Activated naive CD8-positive, alpha-beta T cell (primary cell): Measurements from ENCODE around the gene FANCD2.

ENCODE experiments used
- H3K27ac Mint-ChIP-seq: one replicate; pipeline ENCODE4 v1.8.0; 2021; ENCODE audit warnings: mixed read lengths
- H3K27me3 Mint-ChIP-seq: one replicate; pipeline ENCODE4 v1.8.0; 2021; ENCODE audit warnings: mixed read lengths
- H3K36me3 Mint-ChIP-seq: one replicate; pipeline ENCODE4 v1.8.0; 2021; ENCODE audit warnings: mixed read lengths
- H3K4me1 Mint-ChIP-seq: one replicate; pipeline ENCODE4 v1.8.0; 2021; ENCODE audit warnings: low read depth, mixed read lengths
- H3K4me3 Mint-ChIP-seq: one replicate; pipeline ENCODE4 v1.8.0; 2021; ENCODE audit warnings: mild to moderate bottlenecking, mixed read lengths
- H3K9me3 Mint-ChIP-seq: one replicate; pipeline ENCODE4 v1.8.0; 2021; ENCODE audit warnings: low read depth, mixed read lengths

The FANCD2 gene

GRCh38 chr3:10026084-10026890, at the start of gene FANCD2:
TSS of gene FANCD2 (plus strand) at chr3:10026437. CDS start at chr3:10028658, 2,221 bp downstream.
- H3K4me1 Mint-ChIP-seq: peaks cover 21% of the 10 kb centered on the region
- no peaks in the 10 kb centered on the region for H3K27me3 Mint-ChIP-seq
- no peaks in the 10 kb centered on the region for H3K9me3 Mint-ChIP-seq
- H3K36me3 Mint-ChIP-seq: peaks cover 6% of the 10 kb centered on the region
- peak within 1 kb of the TSS; percentile 97 for H3K4me3 Mint-ChIP-seq
- H3K27ac Mint-ChIP-seq: peak within 1 kb of the TSS; percentile 99

- H3K27ac Mint-ChIP-seq: no peak overlapping the region
- peaks cover 10% of the 10 kb centered on the region for H3K36me3 Mint-ChIP-seq
- H3K4me1 Mint-ChIP-seq: peaks cover 8% of the 10 kb centered on the region
- no peaks in the 10 kb centered on the region for H3K9me3 Mint-ChIP-seq
- H3K4me3 Mint-ChIP-seq: no peak overlapping the region
- no peaks in the 10 kb centered on the region for H3K27me3 Mint-ChIP-seq
Measured at GRCh38 chr3:9976721-9977709, 49.2 kb upstream of the FANCD2 start.

- Mint-ChIP-seq H3K36me3 (peaks cover 10% of the 10 kb centered on the region), H3K4me3 (no peak overlapping the region), H3K4me1 (peaks cover 14% of the 10 kb centered on the region), H3K27me3 (no peaks in the 10 kb centered on the region), H3K9me3 (no peaks in the 10 kb centered on the region), H3K27ac (no peak overlapping the region)
Measured at GRCh38 chr3:9978710-9979305, 47.4 kb upstream of the FANCD2 start.

- Mint-ChIP-seq H3K9me3 (no peaks in the 10 kb centered on the region), H3K27me3 (no peaks in the 10 kb centered on the region), H3K36me3 (peaks cover 5% of the 10 kb centered on the region), H3K4me3 (no peak overlapping the region), H3K27ac (no peak overlapping the region), H3K4me1 (peaks cover 17% of the 10 kb centered on the region)
Measured at GRCh38 chr3:9980251-9980650, 46.0 kb upstream of the FANCD2 start.

GRCh38 chr3:9986230-9986725, 40.0 kb upstream of the FANCD2 start:
- Mint-ChIP-seq H3K36me3 (peaks cover 4% of the 10 kb centered on the region), H3K9me3 (no peaks in the 10 kb centered on the region), H3K27me3 (no peaks in the 10 kb centered on the region), H3K4me3 (peak overlapping the region; percentile 96), H3K27ac (peak overlapping the region; percentile 98), H3K4me1 (peaks cover 27% of the 10 kb centered on the region)

- Mint-ChIP-seq H3K9me3 (no peaks in the 10 kb centered on the region), H3K27ac (no peak overlapping the region), H3K4me3 (no peak overlapping the region), H3K36me3 (peaks cover 5% of the 10 kb centered on the region), H3K27me3 (no peaks in the 10 kb centered on the region), H3K4me1 (peaks cover 2% of the 10 kb centered on the region)
Measured at GRCh38 chr3:9994086-9994844, 32.0 kb upstream of the FANCD2 start.

- Mint-ChIP-seq H3K9me3 (no peaks in the 10 kb centered on the region), H3K4me1 (no peaks in the 10 kb centered on the region), H3K27ac (no peak overlapping the region), H3K36me3 (peaks cover 5% of the 10 kb centered on the region), H3K27me3 (no peaks in the 10 kb centered on the region), H3K4me3 (no peak overlapping the region)
Measured at GRCh38 chr3:10000686-10001085, 25.6 kb upstream of the FANCD2 start.

- Mint-ChIP-seq H3K27ac (no peak overlapping the region), H3K4me3 (no peak overlapping the region), H3K9me3 (no peaks in the 10 kb centered on the region), H3K27me3 (no peaks in the 10 kb centered on the region), H3K36me3 (peaks cover 3% of the 10 kb centered on the region), H3K4me1 (no peaks in the 10 kb centered on the region)
Measured at GRCh38 chr3:10002951-10003350, 23.3 kb upstream of the FANCD2 start.

GRCh38 chr3:10004506-10004905, 21.7 kb upstream of the FANCD2 start:
- Mint-ChIP-seq H3K9me3 (no peaks in the 10 kb centered on the region), H3K27ac (no peak overlapping the region), H3K36me3 (peaks cover 3% of the 10 kb centered on the region), H3K27me3 (no peaks in the 10 kb centered on the region), H3K4me1 (peaks cover 4% of the 10 kb centered on the region), H3K4me3 (no peak overlapping the region)

- H3K27me3 Mint-ChIP-seq: peaks cover 1% of the 10 kb centered on the region
- H3K27ac Mint-ChIP-seq: no peak overlapping the region
- H3K4me3 Mint-ChIP-seq: no peak overlapping the region
- H3K36me3 Mint-ChIP-seq: peaks cover 3% of the 10 kb centered on the region
- H3K4me1 Mint-ChIP-seq: peaks cover 4% of the 10 kb centered on the region
- no peaks in the 10 kb centered on the region for H3K9me3 Mint-ChIP-seq
Measured at GRCh38 chr3:10004960-10005564, 21.2 kb upstream of the FANCD2 start.

GRCh38 chr3:10006048-10006761, 20.0 kb upstream of the FANCD2 start:
- H3K4me3 Mint-ChIP-seq: no peak overlapping the region
- no peaks in the 10 kb centered on the region for H3K9me3 Mint-ChIP-seq
- no peaks in the 10 kb centered on the region for H3K36me3 Mint-ChIP-seq
- no peak overlapping the region for H3K27ac Mint-ChIP-seq
- peaks cover 6% of the 10 kb centered on the region for H3K4me1 Mint-ChIP-seq
- H3K27me3 Mint-ChIP-seq: peaks cover 5% of the 10 kb centered on the region

- H3K27me3 Mint-ChIP-seq: peaks cover 6% of the 10 kb centered on the region
- no peak overlapping the region for H3K4me3 Mint-ChIP-seq
- H3K4me1 Mint-ChIP-seq: peaks cover 8% of the 10 kb centered on the region
- H3K9me3 Mint-ChIP-seq: no peaks in the 10 kb centered on the region
- no peak overlapping the region for H3K27ac Mint-ChIP-seq
- H3K36me3 Mint-ChIP-seq: no peaks in the 10 kb centered on the region
Measured at GRCh38 chr3:10006762-10007090, 19.5 kb upstream of the FANCD2 start.

GRCh38 chr3:10007126-10007782, 19.0 kb upstream of the FANCD2 start:
- Mint-ChIP-seq H3K4me3 (no peak overlapping the region), H3K9me3 (no peaks in the 10 kb centered on the region), H3K27me3 (peaks cover 8% of the 10 kb centered on the region), H3K4me1 (peaks cover 8% of the 10 kb centered on the region), H3K27ac (no peak overlapping the region), H3K36me3 (no peaks in the 10 kb centered on the region)
